Peyer's patch (tissue), 4 donors: Measurements from ENCODE around the gene LRRC75B.

ENCODE experiments used
- CTCF ChIP-seq, 6 experiments: fragments of 450-650 bp in 4 of 6; fragments of 200-600 bp in 2 of 6; sonication (generic) in 1 of 6; IDR thresholded peaks; one replicate each; pipeline ENCODE4 v1.5.1; 2017 to 2019; ENCODE audit warnings: antibody characterized with exemption in 6 of 6, mild to moderate bottlenecking in 3 of 6, moderate library complexity in 1 of 6
- POLR2A ChIP-seq, 2 donors: fragments of 450-650 bp; IDR thresholded peaks; one replicate each; pipeline ENCODE4 v1.5.1; 2017; ENCODE audit warnings: antibody characterized with exemption in 2 of 2, mild to moderate bottlenecking in 2 of 2, moderate library complexity in 2 of 2

- no peak for TF ChIP-seq CTCF (IDR thresholded peaks at IDR 0.05)
- TF ChIP-seq POLR2A (IDR thresholded peaks at IDR 0.05): no peak
Measured at GRCh38 chr22:24594569-24595120, 1.8 kb upstream of the LRRC75B start.
